Measurements from ENCODE around the gene ITLN1. TPM values are rescaled to one million over a fixed set of nuclear protein-coding genes. Genes with fewer than 3 reads are reported as not detected.
"Not testable (repeated sequence)": the region's sequence is repeated elsewhere in the genome, so short reads cannot be mapped to it uniquely, and the experiment has no call there.

Gene ITLN1
- total RNA-seq, 2 experiments from 2014 or later: not detected

GRCh38 chr1:160881264-160881663 lies 3.7 kb downstream of the ITLN1 start:
- H3K4me3 Mint-ChIP-seq; DNase-seq; POLR2A ChIA-PET; H3K36me3 Mint-ChIP-seq; H3K27ac Mint-ChIP-seq; H3K4me1 Mint-ChIP-seq (ENCODE audit: low read depth); H3K27me3 Mint-ChIP-seq; H3K9me3 Mint-ChIP-seq: not testable (repeated sequence)
- CTCF ChIA-PET: interaction anchor here (1.2 to 2.4 kb wide), 3 partner anchors 71 to 104 kb away, joined by 3 to 7 read pairs (median 3); no protein-coding TSS in a partner anchor
- intact Hi-C loops (cut with micrococcal nuclease): loop anchor here (10.0 kb wide), 1 partner anchor 64 kb away; no protein-coding TSS in a partner anchor

DNA sequence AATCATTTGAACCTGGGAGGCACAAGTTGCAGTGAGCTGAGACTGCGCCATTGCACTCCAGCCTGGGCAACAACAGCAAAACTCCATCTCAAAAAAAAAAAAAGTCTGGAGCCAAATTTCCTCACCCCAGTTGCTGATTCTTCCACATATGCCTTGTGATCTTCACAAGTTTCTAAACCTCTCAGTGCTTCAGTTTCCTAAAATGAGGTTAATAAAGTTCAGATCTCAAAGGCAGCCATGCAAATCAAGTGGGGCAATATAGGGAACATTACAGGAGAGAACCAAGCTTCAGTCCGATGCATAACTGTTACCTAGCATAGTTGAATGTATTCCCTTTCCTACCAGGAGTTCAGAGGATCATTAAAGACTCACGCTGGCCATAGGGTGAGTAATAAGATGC lies 4.8 kb downstream of the ITLN1 start:
- intact Hi-C loops (cut with micrococcal nuclease): loop anchor here (10.0 kb wide), 1 partner anchor 65 kb away; no protein-coding TSS in a partner anchor
- Mint-ChIP-seq H3K4me3 (no peak overlapping the region), H3K27ac (no peak overlapping the region), H3K36me3 (no peaks in the 10 kb centered on the region), H3K27me3 (no peaks in the 10 kb centered on the region), H3K4me1 (ENCODE audit: low read depth) (peaks cover 9% of the 10 kb centered on the region), H3K9me3 (no peaks in the 10 kb centered on the region)
- DNase-seq: no peak
- ChIA-PET CTCF (interaction anchor here (1.4 to 2.4 kb wide), 3 partner anchors 74 to 103 kb away, joined by 3 to 8 read pairs (median 7); partner anchors contain the start of gene ITLN2), POLR2A (no interaction called here)

- DNase-seq: peak; percentile 22
- ChIA-PET POLR2A (no interaction called here), CTCF (interaction anchor here (1.5 to 3.1 kb wide), 4 partner anchors 74 to 102 kb away, joined by 4 to 16 read pairs (median 8); partner anchors contain the start of gene ITLN2)
- H3K9me3 Mint-ChIP-seq: no peaks in the 10 kb centered on the region
- H3K27me3 Mint-ChIP-seq: no peaks in the 10 kb centered on the region
- intact Hi-C loops (cut with micrococcal nuclease): loop anchor here (5.0 kb wide), 2 partner anchors 102 to 152 kb away; no protein-coding TSS in a partner anchor
- no peak overlapping the region for H3K4me3 Mint-ChIP-seq
- peaks cover 15% of the 10 kb centered on the region for H3K4me1 Mint-ChIP-seq (ENCODE audit: low read depth)
- H3K27ac Mint-ChIP-seq: no peak overlapping the region
- H3K36me3 Mint-ChIP-seq: no peaks in the 10 kb centered on the region
Observed at GRCh38 chr1:160879056-160879455, 5.9 kb downstream of the ITLN1 start.

GRCh38 chr1:160877221-160877620 lies 7.8 kb downstream of the ITLN1 start:
- no peaks in the 10 kb centered on the region for H3K27me3 Mint-ChIP-seq
- H3K27ac Mint-ChIP-seq: no peak overlapping the region
- POLR2A ChIA-PET: no interaction called here
- intact Hi-C loops (cut with micrococcal nuclease): loop anchor here (1.0 to 5.0 kb wide), 3 partner anchors 42 to 150 kb away; no protein-coding TSS in a partner anchor
- no peaks in the 10 kb centered on the region for H3K36me3 Mint-ChIP-seq
- H3K9me3 Mint-ChIP-seq: no peaks in the 10 kb centered on the region
- no peak for DNase-seq
- CTCF ChIA-PET: interaction anchor here (0.8 to 3.1 kb wide), 13 partner anchors 9 to 154 kb away, joined by 3 to 29 read pairs (median 5); partner anchors contain the start of gene ITLN2
- peaks cover 15% of the 10 kb centered on the region for H3K4me1 Mint-ChIP-seq (ENCODE audit: low read depth)
- no peak overlapping the region for H3K4me3 Mint-ChIP-seq

DNA sequence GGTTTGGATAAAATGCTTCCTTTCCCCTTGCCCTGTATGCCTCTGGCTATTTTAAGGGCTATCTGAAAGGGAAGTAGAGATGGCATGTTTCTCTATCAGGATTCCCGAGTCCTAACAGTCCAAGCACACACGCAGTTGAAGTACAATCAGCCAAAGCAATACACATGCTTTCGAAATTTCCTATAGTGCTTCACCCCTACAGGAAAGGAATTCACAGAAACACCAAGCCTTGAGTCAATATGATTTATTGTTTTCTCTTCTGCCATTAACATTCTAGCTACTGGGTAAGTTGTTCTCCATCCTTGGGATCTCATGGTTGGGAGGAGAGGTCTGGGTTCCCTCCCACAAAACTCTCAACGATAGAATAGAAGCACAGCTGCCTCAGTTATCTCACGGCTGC lies 8.7 kb downstream of the ITLN1 start:
- DNase-seq: no peak
- Mint-ChIP-seq H3K4me3 (no peak overlapping the region), H3K36me3 (no peaks in the 10 kb centered on the region), H3K9me3 (no peaks in the 10 kb centered on the region), H3K4me1 (ENCODE audit: low read depth) (peaks cover 15% of the 10 kb centered on the region), H3K27ac (no peak overlapping the region), H3K27me3 (no peaks in the 10 kb centered on the region)
- ChIA-PET CTCF (interaction anchor here (1.1 to 3.1 kb wide), 8 partner anchors 10 to 153 kb away, joined by 3 to 29 read pairs (median 5); no protein-coding TSS in a partner anchor), POLR2A (no interaction called here)
- intact Hi-C loops (cut with micrococcal nuclease): loop anchor here (5.0 kb wide), 2 partner anchors 99 to 149 kb away; no protein-coding TSS in a partner anchor

GRCh38 chr1:160875591-160875990 lies 9.4 kb downstream of the ITLN1 start:
- H3K36me3 Mint-ChIP-seq, CTCF ChIA-PET, H3K27ac Mint-ChIP-seq, H3K27me3 Mint-ChIP-seq, H3K4me3 Mint-ChIP-seq, DNase-seq, POLR2A ChIA-PET, H3K9me3 Mint-ChIP-seq: not testable (repeated sequence)
- H3K4me1 Mint-ChIP-seq (ENCODE audit: low read depth): peaks cover 15% of the 10 kb centered on the region
- intact Hi-C loops (cut with micrococcal nuclease): loop anchor here (5.0 kb wide), 2 partner anchors 98 to 148 kb away; no protein-coding TSS in a partner anchor

- H3K9me3 Mint-ChIP-seq: no peaks in the 10 kb centered on the region
- CTCF ChIA-PET: interaction anchor here (0.8 kb wide), 1 partner anchor 19 kb away, joined by 3 read pairs; no protein-coding TSS in a partner anchor
- no peak overlapping the region for H3K27ac Mint-ChIP-seq
- no peaks in the 10 kb centered on the region for H3K36me3 Mint-ChIP-seq
- intact Hi-C loops (cut with micrococcal nuclease): loop anchor here (5.0 kb wide), 2 partner anchors 98 to 148 kb away; no protein-coding TSS in a partner anchor
- DNase-seq: peak; percentile 23
- H3K4me3 Mint-ChIP-seq: no peak overlapping the region
- H3K4me1 Mint-ChIP-seq (ENCODE audit: low read depth): peaks cover 15% of the 10 kb centered on the region
- POLR2A ChIA-PET: no interaction called here
- H3K27me3 Mint-ChIP-seq: no peaks in the 10 kb centered on the region
Observed at GRCh38 chr1:160874935-160875334, 10.0 kb downstream of the ITLN1 start.

GRCh38 chr1:160868141-160868540 lies 16.8 kb downstream of the ITLN1 start:
- Mint-ChIP-seq H3K27ac (no peak overlapping the region), H3K4me1 (ENCODE audit: low read depth) (peaks cover 6% of the 10 kb centered on the region), H3K27me3 (no peaks in the 10 kb centered on the region), H3K36me3 (no peaks in the 10 kb centered on the region), H3K9me3 (no peaks in the 10 kb centered on the region), H3K4me3 (no peak overlapping the region)
- CTCF ChIA-PET: no interaction called here
- intact Hi-C loops (cut with micrococcal nuclease): no loop called here
- no peak for DNase-seq
- POLR2A ChIA-PET: no interaction called here

- CTCF ChIA-PET; H3K4me3 Mint-ChIP-seq; intact Hi-C loops (cut with micrococcal nuclease); POLR2A ChIA-PET; H3K9me3 Mint-ChIP-seq; H3K36me3 Mint-ChIP-seq; DNase-seq; H3K27me3 Mint-ChIP-seq; H3K27ac Mint-ChIP-seq: not testable (repeated sequence)
- peaks cover 11% of the 10 kb centered on the region for H3K4me1 Mint-ChIP-seq (ENCODE audit: low read depth)
Observed at GRCh38 chr1:160867651-160868050, 17.3 kb downstream of the ITLN1 start.

GRCh38 chr1:160866695-160867260 lies 18.2 kb downstream of the ITLN1 start:
- Mint-ChIP-seq H3K27ac (no peak overlapping the region), H3K9me3 (no peaks in the 10 kb centered on the region), H3K4me3 (no peak overlapping the region), H3K4me1 (ENCODE audit: low read depth) (peaks cover 19% of the 10 kb centered on the region), H3K36me3 (no peaks in the 10 kb centered on the region), H3K27me3 (no peaks in the 10 kb centered on the region)
- ChIA-PET POLR2A (no interaction called here), CTCF (no interaction called here)
- no peak for DNase-seq
- intact Hi-C loops (cut with micrococcal nuclease): no loop called here

DNA sequence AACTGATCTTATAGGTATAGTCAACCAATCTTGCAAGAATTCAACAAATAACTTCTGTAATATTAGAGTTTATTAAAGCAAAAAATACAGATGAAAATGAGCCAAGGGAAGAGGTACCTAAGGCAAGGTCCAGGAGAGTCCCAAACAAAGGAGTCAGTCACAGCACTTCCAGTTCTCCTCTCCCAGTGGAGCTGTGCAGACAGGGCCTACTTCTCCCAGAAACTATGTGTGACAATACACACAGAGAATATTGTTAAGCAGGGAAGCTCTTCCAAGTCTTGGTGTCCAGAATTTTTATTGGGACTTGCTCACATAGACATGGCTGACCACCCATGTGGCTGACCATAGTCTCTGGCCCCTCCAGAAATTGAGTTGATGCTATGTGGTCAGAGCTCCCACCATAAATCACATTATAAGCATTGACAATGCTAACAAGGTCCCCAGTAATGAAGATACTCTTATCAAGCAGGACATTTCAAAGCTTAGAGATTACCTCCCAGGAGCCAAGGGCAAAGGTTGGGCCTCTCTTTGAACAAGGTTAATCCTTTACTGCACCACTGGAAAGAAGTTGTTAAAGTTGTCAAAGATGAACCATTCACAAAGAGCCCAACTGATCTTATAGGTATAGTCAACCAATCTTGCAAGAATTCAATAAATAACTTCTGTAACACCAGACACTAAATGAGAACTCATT lies 18.8 kb downstream of the ITLN1 start:
- CTCF ChIA-PET: interaction anchor here (0.8 kb wide), 1 partner anchor 10 kb away, joined by 3 read pairs; no protein-coding TSS in a partner anchor
- no peak overlapping the region for H3K27ac Mint-ChIP-seq
- H3K36me3 Mint-ChIP-seq: no peaks in the 10 kb centered on the region
- DNase-seq: no peak
- intact Hi-C loops (cut with micrococcal nuclease): no loop called here
- H3K4me3 Mint-ChIP-seq: no peak overlapping the region
- POLR2A ChIA-PET: no interaction called here
- H3K4me1 Mint-ChIP-seq (ENCODE audit: low read depth): peaks cover 19% of the 10 kb centered on the region
- no peaks in the 10 kb centered on the region for H3K9me3 Mint-ChIP-seq
- peaks cover 2% of the 10 kb centered on the region for H3K27me3 Mint-ChIP-seq

DNA sequence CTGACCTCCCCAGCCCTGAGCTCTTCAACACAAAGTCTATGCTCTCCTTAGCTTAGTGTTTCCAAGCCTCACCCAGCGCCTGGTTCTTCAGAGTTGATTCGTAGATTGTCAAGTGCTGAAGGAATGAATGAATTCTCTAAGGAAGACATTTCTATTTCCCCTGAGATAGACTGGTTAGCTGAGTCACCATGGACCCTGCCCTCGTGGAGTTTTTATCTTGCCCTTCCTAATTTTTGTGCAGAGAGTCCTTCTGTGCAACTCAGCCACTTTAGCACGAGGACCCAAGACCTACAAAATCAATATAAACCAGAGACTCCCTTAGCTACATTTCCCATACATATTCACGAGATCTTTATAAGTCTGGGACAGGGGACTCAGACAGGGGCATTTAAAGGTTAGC lies 19.6 kb downstream of the ITLN1 start:
- Mint-ChIP-seq H3K27me3 (peaks cover 2% of the 10 kb centered on the region), H3K36me3 (no peaks in the 10 kb centered on the region), H3K27ac (no peak overlapping the region), H3K4me1 (ENCODE audit: low read depth) (peaks cover 19% of the 10 kb centered on the region), H3K9me3 (no peaks in the 10 kb centered on the region), H3K4me3 (no peak overlapping the region)
- ChIA-PET POLR2A (no interaction called here), CTCF (no interaction called here)
- no peak for DNase-seq
- intact Hi-C loops (cut with micrococcal nuclease): no loop called here

All from activated CD4-positive, alpha-beta memory T cell treated with anti-CD3 and anti-CD28 coated beads for 36 hours (primary cell).